ENCODE results near the gene LNPK.
A peak's percentile ranks its signal among the peaks of the same experiment; 100 is the strongest.
"Not testable (repeated sequence)": the region's sequence is repeated elsewhere in the genome, so short reads cannot be mapped to it uniquely, and the experiment has no call there.

LNPK gene

GRCh38 chr2:176001916-176002687, at the start of gene LNPK:
TSS of gene LNPK (minus strand) at chr2:176002267. CDS start at chr2:175995584, 6,683 bp downstream.
- peak; percentile 96 for DNase-seq

- peak; percentile 31 for DNase-seq
Measured at GRCh38 chr2:176039375-176039774, 37.3 kb upstream of the LNPK start.

GRCh38 chr2:176038694-176039093, 36.6 kb upstream of the LNPK start:
- peak; percentile 42 for DNase-seq

GRCh38 chr2:176035013-176035691, 33.1 kb upstream of the LNPK start:
- DNase-seq = peak; percentile 66

- DNase-seq = peak; percentile 44
Measured at GRCh38 chr2:176027806-176028205, 25.7 kb upstream of the LNPK start.

- no peak for DNase-seq
Measured at GRCh38 chr2:176025932-176026331, 23.9 kb upstream of the LNPK start.

- no peak for DNase-seq
Measured at GRCh38 chr2:176024083-176024482, 22.0 kb upstream of the LNPK start.

GRCh38 chr2:176022048-176022447, 20.0 kb upstream of the LNPK start:
- no peak for DNase-seq

GRCh38 chr2:176020400-176020799, 18.3 kb upstream of the LNPK start:
- no peak for DNase-seq

GRCh38 chr2:176018708-176019107, 16.6 kb upstream of the LNPK start:
- DNase-seq = no peak

GRCh38 chr2:176009445-176009844, 7.4 kb upstream of the LNPK start:
- no peak for DNase-seq

- no peak for DNase-seq
Measured at GRCh38 chr2:176004934-176005333, 2.9 kb upstream of the LNPK start.

- peak; percentile 42 for DNase-seq
Measured at GRCh38 chr2:176003958-176004357, 1.9 kb upstream of the LNPK start.

- peak; percentile 75 for DNase-seq
Measured at GRCh38 chr2:176002688-176003210, 682 bp upstream of the LNPK start.

GRCh38 chr2:176001281-176001915, 669 bp downstream of the LNPK start:
- peak; percentile 84 for DNase-seq

GRCh38 chr2:175999283-175999819, 2.7 kb downstream of the LNPK start:
- DNase-seq = no peak

GRCh38 chr2:175990099-175990498, 12.0 kb downstream of the LNPK start:
- DNase-seq = no peak

GRCh38 chr2:175987126-175987525, 14.9 kb downstream of the LNPK start:
- DNase-seq = not testable (repeated sequence)

GRCh38 chr2:175984846-175985245, 17.2 kb downstream of the LNPK start:
- DNase-seq = no peak

GRCh38 chr2:175981551-175981950, 20.5 kb downstream of the LNPK start:
- peak; percentile 96 for DNase-seq

GRCh38 chr2:175976391-175977157, 25.5 kb downstream of the LNPK start:
- DNase-seq = no peak

GRCh38 chr2:175973373-175973772, 28.7 kb downstream of the LNPK start:
- no peak for DNase-seq

GRCh38 chr2:175966839-175967238, 35.2 kb downstream of the LNPK start:
- DNase-seq = no peak

Measured in NCI-H82 (cell line).